Natural killer cell (primary cell): ENCODE results near the gene L1TD1. TPM values are rescaled to one million over a fixed set of nuclear protein-coding genes. Genes with fewer than 3 reads are reported as not detected.
"Not testable (repeated sequence)": the region's sequence is repeated elsewhere in the genome, so short reads cannot be mapped to it uniquely, and the experiment has no call there.

ENCODE experiments used
- ATAC-seq, 3 donors: fragments of 150-1000 bp in 2 of 3; fragments of 200-7000 bp in 1 of 3; cut with Tn5 transposase; 1 replicate in 1 of 3; 2 replicates in 2 of 3; pipeline ENCODE4 v1.10.0; 2021; ENCODE audit warnings: mild to moderate bottlenecking in 2 of 3, moderate library complexity in 2 of 3
- DNase-seq, 2 donors: peaks; one replicate each; pipeline versions ENCODE4 v3.0.0 to v3.0.0-alpha.2; 2013 to 2021; ENCODE audit warnings: mixed read lengths in 1 of 2
- H3K27ac ChIP-seq: one replicate; pipeline ENCODE4 v1.5.1; 2013; ENCODE audit warnings: mild to moderate bottlenecking, low read length
- H3K27me3 ChIP-seq: one replicate; pipeline ENCODE4 v1.6.1; 2013; ENCODE audit warnings: low read length; ENCODE audit not compliant: control insufficient read depth, insufficient read depth
- H3K36me3 ChIP-seq: one replicate; pipeline ENCODE4 v1.6.1; 2013; ENCODE audit warnings: low read length; ENCODE audit not compliant: control insufficient read depth, insufficient read depth
- H3K4me1 ChIP-seq: one replicate; pipeline ENCODE4 v1.6.1; 2013; ENCODE audit warnings: low read length; ENCODE audit not compliant: control insufficient read depth, insufficient read depth
- H3K4me3 ChIP-seq: one replicate; pipeline ENCODE4 v1.5.1; 2013; ENCODE audit warnings: low read length
- H3K9me3 ChIP-seq: one replicate; pipeline ENCODE4 v1.6.1; 2013; ENCODE audit warnings: low read length; ENCODE audit not compliant: control insufficient read depth, insufficient read depth
- H3K27ac Mint-ChIP-seq, 2 donors: one replicate each; pipeline ENCODE4 v1.8.0; 2022; ENCODE audit warnings: mild to moderate bottlenecking in 2 of 2, mixed read lengths in 2 of 2, moderate library complexity in 1 of 2
- H3K27me3 Mint-ChIP-seq, 2 donors: one replicate each; pipeline ENCODE4 v1.8.0; 2022; ENCODE audit warnings: low read depth in 2 of 2, mixed read lengths in 2 of 2
- H3K36me3 Mint-ChIP-seq: one replicate; pipeline ENCODE4 v1.8.0; 2022; ENCODE audit warnings: mixed read lengths
- H3K4me1 Mint-ChIP-seq, 2 donors: one replicate each; pipeline ENCODE4 v1.8.0; 2022; ENCODE audit warnings: mixed read lengths in 2 of 2
- H3K4me3 Mint-ChIP-seq: one replicate; pipeline ENCODE4 v1.8.0; 2022; ENCODE audit warnings: mild to moderate bottlenecking, moderate library complexity, mixed read lengths
- H3K9me3 Mint-ChIP-seq, 2 donors: one replicate each; pipeline ENCODE4 v1.8.0; 2022; ENCODE audit warnings: mixed read lengths in 2 of 2
- CTCF ChIP-seq: fragments of 200-600 bp; IDR thresholded peaks from one replicate; pipeline ENCODE4 v1.8.0; 2022; ENCODE audit warnings: antibody characterized with exemption
- WGBS: methylation state at CpG from one replicate; pipeline ENCODE4 v1.1.7; 2013; ENCODE audit warnings: missing lambda C conversion rate; ENCODE audit not compliant: insufficient coverage; 5-methylcytosine and 5-hydroxymethylcytosine counted together
- intact Hi-C: fragments of 100-400 bp; cut with micrococcal nuclease; formaldehyde crosslinking; loops from one replicate; pipeline ENCODE4 v1.14.2; 2022
- total RNA-seq, 4 donors: library from RNA; stranded (reverse); fragments of 120-200 nt in 1 of 4; gene quantifications; one replicate each; pipeline versions ENCODE4 v1.2.3 to v1.2.4, GENCODE V29; 2013 to 2022

L1TD1 gene
- total RNA-seq, 3 donors from 2014 or later (not counting 1 experiment from before 2014, with no cell fraction given), result 0.35 TPM; not detected in 2

GRCh38 chr1:62240651-62241370, 46.2 kb downstream of the L1TD1 start:
- no peaks in the 10 kb centered on the region for H3K36me3 Mint-ChIP-seq

GRCh38 chr1:62241371-62242131, 46.9 kb downstream of the L1TD1 start:
- Mint-ChIP-seq H3K27me3 (no peaks in the 10 kb centered on the region), H3K9me3 (no peaks in the 10 kb centered on the region), H3K36me3 (no peaks in the 10 kb centered on the region), H3K4me1 (peaks cover 0 to 3% of the 10 kb centered on the region in 2 donors), H3K4me3 (no peak overlapping the region), H3K27ac (no peak overlapping the region)
- H3K4me1 ChIP-seq, result no peaks in the 10 kb centered on the region
- no peaks in the 10 kb centered on the region for H3K9me3 ChIP-seq
- H3K36me3 ChIP-seq, result no peaks in the 10 kb centered on the region
- H3K27ac ChIP-seq, result no peak overlapping the region
- ATAC-seq, result no peak
- no peak for TF ChIP-seq CTCF
- no peak overlapping the region for H3K4me3 ChIP-seq
- WGBS, result 85% methylated on average over 11 of the region's 12 CpGs
- intact Hi-C loops, result no loop called here
- H3K27me3 ChIP-seq, result no peaks in the 10 kb centered on the region
- no peak for DNase-seq

More at GRCh38 chr1:62240651-62241370, 46.2 kb downstream of the L1TD1 start:
- Histone ChIP-seq H3K27ac (no peak overlapping the region), H3K27me3 (no peaks in the 10 kb centered on the region), H3K9me3 (no peaks in the 10 kb centered on the region), H3K4me1 (no peaks in the 10 kb centered on the region), H3K4me3 (no peak overlapping the region), H3K36me3 (no peaks in the 10 kb centered on the region)
- Mint-ChIP-seq H3K27ac (no peak overlapping the region), H3K9me3 (no peaks in the 10 kb centered on the region), H3K4me3 (no peak overlapping the region), H3K27me3 (no peaks in the 10 kb centered on the region), H3K4me1 (peaks cover 0 to 3% of the 10 kb centered on the region in 2 donors)
- no peak for TF ChIP-seq CTCF
- no peak for DNase-seq
- ATAC-seq, result no peak
- WGBS, result 90% methylated on average over 9 of the region's 9 CpGs
- intact Hi-C loops, result no loop called here

GRCh38 chr1:62244380-62244779, 49.7 kb downstream of the L1TD1 start:
- H3K36me3 ChIP-seq, intact Hi-C loops, H3K27me3 Mint-ChIP-seq, H3K4me1 Mint-ChIP-seq, H3K9me3 ChIP-seq, ATAC-seq, H3K36me3 Mint-ChIP-seq, H3K27ac ChIP-seq, H3K4me3 Mint-ChIP-seq, H3K27ac Mint-ChIP-seq, H3K4me3 ChIP-seq, H3K9me3 Mint-ChIP-seq, H3K27me3 ChIP-seq, DNase-seq, H3K4me1 ChIP-seq: not testable (repeated sequence)
- 88% methylated on average over 3 of the region's 3 CpGs for WGBS

- Histone ChIP-seq H3K9me3 (no peaks in the 10 kb centered on the region), H3K27me3 (no peaks in the 10 kb centered on the region), H3K36me3 (no peaks in the 10 kb centered on the region), H3K4me3 (no peak overlapping the region), H3K27ac (no peak overlapping the region), H3K4me1 (no peaks in the 10 kb centered on the region)
- Mint-ChIP-seq H3K27ac (no peak overlapping the region), H3K36me3 (no peaks in the 10 kb centered on the region), H3K9me3 (no peaks in the 10 kb centered on the region), H3K4me1 (peaks cover 0 to 3% of the 10 kb centered on the region in 2 donors), H3K4me3 (no peak overlapping the region), H3K27me3 (no peaks in the 10 kb centered on the region)
- no peak for TF ChIP-seq CTCF
- intact Hi-C loops, result no loop called here
- ATAC-seq (no peak), DNase-seq (no peak)
Observed at GRCh38 chr1:62245201-62245600, 50.6 kb downstream of the L1TD1 start.
